Right lobe of liver (tissue), 6 donors: ENCODE measurements around the gene ROR2. TPM values are rescaled to one million over a fixed set of nuclear protein-coding genes. Genes with fewer than 3 reads are reported as not detected.
A peak's percentile ranks its signal among the peaks of the same experiment; 100 is the strongest.
"Not testable (repeated sequence)": the region's sequence is repeated elsewhere in the genome, so short reads cannot be mapped to it uniquely, and the experiment has no call there.

Experiments used
- ATAC-seq, 4 donors: fragments of 200-7000 bp; cut with Tn5 transposase; one replicate each; pipeline ENCODE4 v1.9.1; 2020; ENCODE audit warnings: mild to moderate bottlenecking in 4 of 4, moderate library complexity in 4 of 4
- DNase-seq, 3 donors: peaks; one replicate each; pipeline ENCODE4 v3.0.0-alpha.2; 2020
- H3K27ac ChIP-seq, 3 donors: fragments of 200-600 bp; one replicate each; pipeline ENCODE4 v1.8.0; 2022
- H3K27me3 ChIP-seq, 2 donors: fragments of 200-600 bp; one replicate each; pipeline ENCODE4 v1.8.0; 2022
- H3K36me3 ChIP-seq, 4 donors: fragments of 200-600 bp; sonication (generic) in 1 of 4; one replicate each; pipeline versions ENCODE4 v1.5.1 to v1.8.0; 2017 to 2022; ENCODE audit warnings: control low read depth in 1 of 4
- H3K4me1 ChIP-seq, 4 donors: fragments of 200-600 bp; sonication (generic) in 1 of 4; one replicate each; pipeline versions ENCODE4 v1.5.1 to v1.8.0; 2017 to 2022; ENCODE audit warnings: control low read depth in 1 of 4
- H3K4me3 ChIP-seq, 3 donors: fragments of 200-600 bp; one replicate each; pipeline ENCODE4 v1.8.0; 2022
- H3K9me3 ChIP-seq, 4 donors: fragments of 200-600 bp; sonication (generic) in 1 of 4; one replicate each; pipeline versions ENCODE4 v1.5.1 to v1.8.0; 2017 to 2022; ENCODE audit warnings: control low read depth in 1 of 4
- CTCF ChIP-seq, 4 donors: fragments of 200-600 bp in 3 of 4; fragments of 450-650 bp in 1 of 4; IDR thresholded peaks; one replicate each; pipeline versions ENCODE4 v1.5.1 to v1.8.0; 2016 to 2022; ENCODE audit warnings: antibody characterized with exemption in 4 of 4, mild to moderate bottlenecking in 2 of 4
- POLR2A ChIP-seq: fragments of 450-650 bp; IDR thresholded peaks from one replicate; pipeline ENCODE4 v1.6.1; 2017; ENCODE audit warnings: antibody characterized with exemption, mild to moderate bottlenecking
- WGBS: methylation state at CpG from one replicate; pipeline ENCODE4 v1.1.6; 2018; ENCODE audit warnings: low coverage, low lambda C conversion rate; ENCODE audit not compliant: insufficient coverage; ENCODE audit errors: missing lambda C conversion rate; 5-methylcytosine and 5-hydroxymethylcytosine counted together
- intact Hi-C, 2 donors: fragments of 100-400 bp; cut with DNase I; formaldehyde crosslinking; loops; one replicate each; pipeline versions ENCODE4 v1.11.2 to v1.14.1; 2022
- total RNA-seq, 6 experiments: library from RNA; depleted of rRNA in 2 of 6; stranded (reverse); fragments of >200 nt in 2 of 6; fragmentation: NEBNext Ultra II Directional in 3 of 6; extraction: Animal tissue kit (Norgen Biotek cat#: 25700) in 3 of 6; gene quantifications; one replicate each; pipeline versions ENCODE4 v1.1.0 to v1.2.4, GENCODE V29; 2016 to 2023
- donor health status: DM: no; HTN: yes; CAD: no.
- donor health status: DM: no; HTN: no; CAD: no.
- donor health status: DM: no; HTN: no; CAD: no.
- donor health status: DM: no; HTN: yes; CAD: no.
- donor health status: DM: no; HTN: yes; CAD: no.

The ROR2 gene
- total RNA-seq, 6 experiments from 2014 or later, result 0.12 to 1.2 (median 0.49) TPM; not detected in 1

GRCh38 chr9:91795598-91796241, 154.3 kb downstream of the ROR2 start:
- Histone ChIP-seq H3K36me3 (no peaks in the 10 kb centered on the region), H3K9me3 (no peaks in the 10 kb centered on the region), H3K27ac (no peak overlapping the region), H3K4me3 (no peak overlapping the region), H3K27me3 (no peaks in the 10 kb centered on the region), H3K4me1 (no peaks in the 10 kb centered on the region)
- DNase-seq (peak in 1 of 3 donors; percentile 13), ATAC-seq (no peak)
- intact Hi-C loops, result no loop called here
- WGBS, result 56% methylated on average over 3 of the region's 6 CpGs
- no peak for TF ChIP-seq CTCF (IDR thresholded peaks at IDR 0.05)
- TF ChIP-seq POLR2A, result no peak

- H3K36me3 ChIP-seq, H3K27ac ChIP-seq, intact Hi-C loops, H3K27me3 ChIP-seq, H3K9me3 ChIP-seq, H3K4me3 ChIP-seq, H3K4me1 ChIP-seq, ATAC-seq: not testable (repeated sequence)
- peak in 1 of 3 donors; percentile 4 for DNase-seq
- 65% methylated on average over 4 of the region's 5 CpGs for WGBS
These were observed 156.7 kb downstream of the ROR2 start for GRCh38 chr9:91793371-91793770.

DNA sequence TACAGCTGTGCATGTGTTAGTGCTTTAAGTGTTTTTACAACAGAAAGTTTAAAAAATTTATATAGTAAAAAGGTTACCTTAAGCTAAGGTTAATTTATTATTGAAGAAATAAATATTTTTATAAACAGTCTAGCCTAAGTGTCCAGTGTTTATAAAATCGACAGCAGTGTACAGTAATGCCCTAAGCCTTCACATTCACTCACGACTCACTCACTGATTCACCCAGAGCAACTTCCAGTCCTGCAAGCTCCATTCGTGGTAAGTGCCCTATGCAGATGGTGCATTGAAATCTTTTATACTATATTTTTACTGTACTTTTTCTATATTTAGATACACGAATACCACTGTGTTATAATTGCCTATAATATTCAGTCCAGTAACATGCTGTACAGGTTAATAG, 159.1 kb downstream of the ROR2 start:
- Histone ChIP-seq H3K4me3 (no peak overlapping the region), H3K4me1 (no peaks in the 10 kb centered on the region), H3K27me3 (no peaks in the 10 kb centered on the region), H3K36me3 (no peaks in the 10 kb centered on the region), H3K9me3 (no peaks in the 10 kb centered on the region), H3K27ac (no peak overlapping the region)
- intact Hi-C loops, result no loop called here
- WGBS, result 60% methylated on average over 4 of the region's 4 CpGs
- ATAC-seq (no peak), DNase-seq (peak in 1 of 3 donors; percentile 9)
- TF ChIP-seq POLR2A, result no peak
- TF ChIP-seq CTCF (IDR thresholded peaks at IDR 0.05), result no peak

DNA sequence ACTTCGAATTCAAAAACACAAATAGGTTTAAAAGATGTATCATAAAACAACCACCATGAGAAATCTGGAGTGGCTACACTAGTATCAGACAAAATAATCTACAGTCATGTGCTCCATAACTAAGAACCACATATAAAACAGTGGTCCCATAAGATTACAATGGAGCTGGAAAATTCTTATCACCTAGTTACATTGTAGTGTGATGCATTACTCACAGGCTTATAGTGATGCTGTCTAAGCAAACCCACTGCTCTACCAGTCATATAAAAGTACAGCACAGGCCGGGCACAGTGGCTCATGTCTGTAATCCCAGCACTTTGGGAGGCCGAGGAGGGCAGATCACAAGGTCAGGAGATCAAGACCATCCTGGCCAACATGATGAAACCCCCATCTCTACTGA, 160.1 kb downstream of the ROR2 start:
- WGBS, result 33% methylated on average over 1 of the region's 3 CpGs
- intact Hi-C loops, result no loop called here
- no peaks in the 10 kb centered on the region for H3K36me3 ChIP-seq
- ATAC-seq (no peak), DNase-seq (peak in 1 of 3 donors; percentile 4)
- H3K4me3 ChIP-seq, result no peak overlapping the region
- H3K9me3 ChIP-seq, result no peaks in the 10 kb centered on the region
- TF ChIP-seq CTCF (IDR thresholded peaks at IDR 0.05) (no peak), POLR2A (no peak)
- H3K4me1 ChIP-seq, result no peaks in the 10 kb centered on the region
- no peak overlapping the region for H3K27ac ChIP-seq
- H3K27me3 ChIP-seq, result no peaks in the 10 kb centered on the region

DNA sequence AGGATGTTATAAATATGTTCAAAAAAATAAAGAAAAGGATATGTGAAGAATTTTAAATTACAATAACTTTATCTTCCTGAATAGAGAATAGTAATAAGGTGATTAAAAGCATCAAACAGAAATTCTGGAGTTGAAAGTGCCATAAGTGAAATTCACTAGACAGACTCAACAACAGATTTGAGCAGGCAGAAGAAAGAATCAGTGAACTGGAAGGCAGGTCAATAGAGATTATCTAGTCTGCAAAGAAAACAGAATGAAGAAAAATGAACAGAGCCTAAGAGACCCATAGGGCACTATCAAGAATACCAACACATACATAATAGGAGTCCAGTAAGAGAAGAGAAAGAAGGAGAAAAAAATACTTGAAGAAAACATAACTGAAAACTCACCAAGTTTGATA, 162.1 kb downstream of the ROR2 start:
- Histone ChIP-seq H3K27ac (no peak overlapping the region), H3K4me3 (no peak overlapping the region), H3K36me3 (no peaks in the 10 kb centered on the region), H3K4me1 (no peaks in the 10 kb centered on the region), H3K27me3 (no peaks in the 10 kb centered on the region), H3K9me3 (no peaks in the 10 kb centered on the region)
- intact Hi-C loops, result no loop called here
- DNase-seq (no peak), ATAC-seq (no peak)
- TF ChIP-seq POLR2A (no peak), CTCF (IDR thresholded peaks at IDR 0.05) (no peak)
